Omental fat pad (tissue), 4 donors: ENCODE data around the gene FOXK1. TPM values are rescaled to one million over a fixed set of nuclear protein-coding genes. Genes with fewer than 3 reads are reported as not detected.
A peak's percentile ranks its signal among the peaks of the same experiment; 100 is the strongest.

Experiments
- ATAC-seq: fragments of 150-250 bp; one replicate; pipeline ENCODE4 v1.9.1; 2016; ENCODE audit warnings: mild to moderate bottlenecking, moderate library complexity; ENCODE audit not compliant: low FRiP score
- DNase-seq: peaks from one replicate; pipeline ENCODE4 v3.0.0-alpha.2; 2019; ENCODE audit warnings: low spot score
- CTCF ChIP-seq, 3 donors: fragments of 450-650 bp; IDR thresholded peaks; one replicate each; pipeline ENCODE4 v1.5.1; 2016 to 2017; ENCODE audit warnings: antibody characterized with exemption in 3 of 3, mild to moderate bottlenecking in 3 of 3, moderate library complexity in 2 of 3
- total RNA-seq, 4 donors: library from RNA; depleted of rRNA; stranded (reverse); fragments of >200 nt; gene quantifications; one replicate each; pipeline ENCODE4 v1.1.0, GENCODE V29; 2016

The FOXK1 gene
- total RNA-seq, 4 donors from 2014 or later: 10.8 to 35.0 (median 20.4) TPM

DNA sequence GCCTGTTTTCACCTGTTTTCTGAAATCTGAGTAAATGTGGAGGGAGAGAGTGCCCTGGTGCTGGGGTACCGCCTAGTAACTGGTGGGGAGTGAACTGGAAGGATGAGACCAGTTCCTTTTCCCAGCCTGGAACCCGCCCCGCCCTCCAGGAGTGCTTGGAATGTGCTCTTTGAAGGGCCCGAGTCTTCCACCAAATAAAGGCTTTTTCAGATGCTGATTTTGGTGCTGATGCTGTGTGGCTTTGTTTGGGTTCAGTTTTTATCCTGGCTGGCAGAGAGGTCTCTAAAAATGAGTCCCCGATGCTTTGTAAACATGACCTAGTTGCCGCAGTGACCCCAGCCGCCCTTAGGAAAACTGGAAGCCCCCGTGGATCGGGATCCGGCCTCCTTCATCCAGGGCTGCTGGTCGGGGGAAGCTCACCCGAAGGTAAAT lies 25.9 kb downstream of the FOXK1 start:
- no peak for ATAC-seq
- no peak for DNase-seq
- no peak for TF ChIP-seq CTCF (IDR thresholded peaks at IDR 0.05)

- no peak for TF ChIP-seq CTCF (IDR thresholded peaks at IDR 0.05)
- ATAC-seq (no peak), DNase-seq (no peak)
Observed at GRCh38 chr7:4709187-4709586, 27.1 kb downstream of the FOXK1 start.

DNA sequence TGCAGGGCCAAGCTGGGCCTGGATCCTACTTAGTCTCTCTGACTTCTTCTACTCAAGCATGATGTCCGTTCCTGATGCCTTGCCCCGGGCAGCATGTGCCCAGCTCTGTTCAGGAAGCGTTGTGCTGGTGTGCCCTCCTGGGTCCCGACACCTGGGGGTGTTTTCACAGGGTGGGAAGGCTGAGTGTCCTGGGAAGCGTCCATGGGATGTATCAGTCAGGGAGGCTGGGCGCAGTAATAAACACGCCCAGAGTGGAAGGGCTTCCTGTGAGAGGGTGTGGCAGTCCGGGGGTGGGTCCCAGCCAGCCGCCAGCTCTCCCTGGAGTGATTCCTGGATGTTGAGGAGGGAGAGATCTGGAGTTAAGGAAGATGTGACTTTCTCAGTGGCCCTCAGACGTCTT lies 29.0 kb downstream of the FOXK1 start:
- TF ChIP-seq CTCF (IDR thresholded peaks at IDR 0.05): no peak
- DNase-seq: no peak
- no peak for ATAC-seq

GRCh38 chr7:4711634-4712033 lies 29.5 kb downstream of the FOXK1 start:
- ATAC-seq (no peak), DNase-seq (no peak)
- TF ChIP-seq CTCF (IDR thresholded peaks at IDR 0.05): no peak

- no peak for TF ChIP-seq CTCF (IDR thresholded peaks at IDR 0.05)
- no peak for ATAC-seq
- DNase-seq: no peak
Observed at GRCh38 chr7:4712281-4713182, 30.4 kb downstream of the FOXK1 start.

GRCh38 chr7:4713183-4713784 lies 31.2 kb downstream of the FOXK1 start:
- DNase-seq (no peak), ATAC-seq (peak; percentile 26)
- TF ChIP-seq CTCF (IDR thresholded peaks at IDR 0.05): no peak
